ENCODE data around the gene LAPTM5. TPM values are rescaled to one million over a fixed set of nuclear protein-coding genes. Genes with fewer than 3 reads are reported as not detected.

Gene LAPTM5
- total RNA-seq, 1 experiment from 2014 or later: 1.5 TPM

DNA sequence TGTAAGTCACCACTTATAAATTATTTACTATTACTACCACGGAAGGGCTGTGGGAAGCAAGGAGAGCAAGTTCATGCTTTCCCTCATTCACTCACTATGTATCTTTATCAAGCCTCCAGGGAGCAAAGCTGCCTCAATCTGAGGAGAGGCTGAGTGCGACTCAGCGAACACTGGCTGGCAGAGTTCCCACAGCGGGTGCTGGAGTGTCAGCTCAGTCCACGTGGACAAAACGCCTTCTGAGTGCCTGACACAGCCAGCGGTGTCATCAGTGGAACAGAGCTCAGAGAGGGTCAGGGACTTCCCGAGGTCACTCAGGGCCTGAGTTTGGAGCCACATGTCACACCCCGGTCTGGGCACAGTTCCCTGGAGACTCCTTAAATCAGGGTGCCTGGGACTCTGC is 51.0 kb downstream of the LAPTM5 start:
- DNase-seq (ENCODE audit: low read depth, low spot score) (no peak), ATAC-seq (no peak)
- no TSS peak for BruUV-seq (replicated peaks)
- CTCF ChIA-PET: interaction anchor here (0.7 to 2.9 kb wide), 5 partner anchors 298 to 1824 kb away, joined by 3 to 35 read pairs (median 7); no protein-coding TSS in a partner anchor
- RAD21 ChIA-PET (ENCODE audit: low non-redundant PET in 1 of 2, low total read pairs in 2 of 2, uncharacterized antibody in 2 of 2, unreplicated experiment in 2 of 2): no interaction called here
- no peaks in the 10 kb centered on the region for H3K79me2 ChIP-seq (ENCODE audit: insufficient read depth, low read length)
- H3K9ac ChIP-seq (ENCODE audit: low read length): no peak overlapping the region
- H3K27ac ChIP-seq (ENCODE audit: low read depth, low read length): no peak overlapping the region
- no peak for TF ChIP-seq CEBPB (IDR thresholded peaks at IDR 0.05; ENCODE audit: low read depth)
- TF ChIP-seq, protein P1, sequence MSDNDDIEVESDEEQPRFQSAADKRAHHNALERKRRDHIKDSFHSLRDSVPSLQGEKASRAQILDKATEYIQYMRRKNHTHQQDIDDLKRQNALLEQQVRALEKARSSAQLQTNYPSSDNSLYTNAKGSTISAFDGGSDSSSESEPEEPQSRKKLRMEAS (IDR thresholded peaks at IDR 0.05): no peak; the same call in 1 of the 2 replicates
- H3K9me3 ChIP-seq (ENCODE audit: control insufficient read depth in 1 of 2, insufficient read depth in 1 of 2, low read depth in 1 of 2, low read length in 2 of 2): no peaks in the 10 kb centered on the region
- no peaks in the 10 kb centered on the region for H4K20me1 ChIP-seq (ENCODE audit: insufficient read depth)
- H3K4me1 ChIP-seq (ENCODE audit: control insufficient read depth in 1 of 2, insufficient read depth in 2 of 2, low read length in 2 of 2): peaks cover 0 to 13% of the 10 kb centered on the region in 2 experiments; a peak in 2 of 4 replicates
- H3K9me2 ChIP-seq (ENCODE audit: insufficient read depth): no peaks in the 10 kb centered on the region
- H3K4me3 ChIP-seq (replicated peaks in 1 of 2; ENCODE audit: low read depth in 1 of 2, low read length in 2 of 2): no peak overlapping the region
- no peaks in the 10 kb centered on the region for H3K36me3 ChIP-seq (ENCODE audit: control insufficient read depth in 1 of 2, insufficient read depth in 2 of 2, low read length in 2 of 2)
- H2AFZ ChIP-seq (ENCODE audit: low read depth, low read length, poor library complexity, severe bottlenecking): no peak overlapping the region
- POLR2A ChIA-PET: no interaction called here
- intact Hi-C loops (cut with micrococcal nuclease): loop anchor here (5.0 to 10.0 kb wide), 3 partner anchors 272 to 912 kb away; no protein-coding TSS in a partner anchor
- no peaks in the 10 kb centered on the region for H3K27me3 ChIP-seq (ENCODE audit: insufficient read depth, low read length)
- H3K4me2 ChIP-seq (ENCODE audit: low read length): no peak overlapping the region

DNA sequence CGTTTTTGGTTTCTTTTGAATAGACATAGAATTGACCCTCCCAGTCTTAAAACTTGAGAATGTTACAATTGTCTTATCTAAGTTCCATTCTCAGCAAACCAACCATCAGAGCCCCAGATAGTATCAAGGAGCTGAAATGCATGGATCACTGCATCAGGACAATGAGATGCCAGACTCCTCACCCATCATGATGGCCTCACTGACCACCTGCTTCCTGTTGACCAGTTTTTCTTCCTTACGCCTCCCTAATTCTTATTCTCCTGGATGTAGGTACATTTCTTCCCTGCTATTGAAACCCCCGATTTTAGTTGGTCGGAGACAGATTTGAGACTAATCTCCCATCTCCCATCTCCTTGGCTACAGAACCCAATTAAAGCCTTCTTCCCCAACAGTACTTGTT is 51.9 kb downstream of the LAPTM5 start:
- BruUV-seq (replicated peaks): no TSS peak
- POLR2A ChIA-PET: no interaction called here
- H3K4me2 ChIP-seq (ENCODE audit: low read length): no peak overlapping the region
- H3K4me1 ChIP-seq (ENCODE audit: control insufficient read depth in 1 of 2, insufficient read depth in 2 of 2, low read length in 2 of 2): peaks cover 3 to 21% of the 10 kb centered on the region in 2 experiments; a peak in 3 of 4 replicates
- H3K79me2 ChIP-seq (ENCODE audit: insufficient read depth, low read length): no peaks in the 10 kb centered on the region
- H3K27ac ChIP-seq (ENCODE audit: low read depth, low read length): no peak overlapping the region
- no peaks in the 10 kb centered on the region for H3K36me3 ChIP-seq (ENCODE audit: control insufficient read depth in 1 of 2, insufficient read depth in 2 of 2, low read length in 2 of 2)
- CTCF ChIA-PET: no interaction called here
- no peak for ATAC-seq
- RAD21 ChIA-PET (ENCODE audit: low non-redundant PET in 1 of 2, low total read pairs in 2 of 2, uncharacterized antibody in 2 of 2, unreplicated experiment in 2 of 2): no interaction called here
- no peaks in the 10 kb centered on the region for H3K9me2 ChIP-seq (ENCODE audit: insufficient read depth)
- DNase-seq (ENCODE audit: low read depth, low spot score): no peak
- no peak overlapping the region for H3K4me3 ChIP-seq (replicated peaks in 1 of 2; ENCODE audit: low read depth in 1 of 2, low read length in 2 of 2)
- TF ChIP-seq ZNF274 (IDR thresholded peaks at IDR 0.05; ENCODE audit: low read depth, low read length) (no peak), SIN3A (IDR thresholded peaks at IDR 0.05; ENCODE audit: low read depth) (no peak), JUND (IDR thresholded peaks at IDR 0.05) (no peak), ELF1 (IDR thresholded peaks at IDR 0.05; ENCODE audit: borderline replicate concordance, low read depth) (no peak), CBX3 (IDR thresholded peaks at IDR 0.05; ENCODE audit: low read depth) (no peak), POLR2AphosphoS5 (IDR thresholded peaks at IDR 0.05; ENCODE audit: low read depth, low read length) (no peak), EZH2 (IDR thresholded peaks at IDR 0.05) (no peak), EZH2phosphoT487 (IDR thresholded peaks at IDR 0.05; ENCODE audit: borderline replicate concordance) (no peak), FOSL1 (IDR thresholded peaks at IDR 0.05; ENCODE audit: low read depth) (no peak), POLR2A (IDR thresholded peaks at IDR 0.05; ENCODE audit: borderline replicate concordance, extremely low read depth, insufficient read depth, insufficient read length) (no peak), EGR1 (IDR thresholded peaks at IDR 0.05; ENCODE audit: low read depth) (no peak), YY1 (IDR thresholded peaks at IDR 0.05; ENCODE audit: extremely low read depth, insufficient replicate concordance, low read depth, low read length) (no peak), ZFX (IDR thresholded peaks at IDR 0.05) (no peak), CEBPB (IDR thresholded peaks at IDR 0.05; ENCODE audit: low read depth) (no peak), TCF7L2 (IDR thresholded peaks at IDR 0.05; ENCODE audit: borderline replicate concordance, extremely low read depth, insufficient read depth, insufficient read length) (no peak), RAD21 (IDR thresholded peaks at IDR 0.05; ENCODE audit: low read depth) (no peak)
- TF ChIP-seq, protein P2, sequence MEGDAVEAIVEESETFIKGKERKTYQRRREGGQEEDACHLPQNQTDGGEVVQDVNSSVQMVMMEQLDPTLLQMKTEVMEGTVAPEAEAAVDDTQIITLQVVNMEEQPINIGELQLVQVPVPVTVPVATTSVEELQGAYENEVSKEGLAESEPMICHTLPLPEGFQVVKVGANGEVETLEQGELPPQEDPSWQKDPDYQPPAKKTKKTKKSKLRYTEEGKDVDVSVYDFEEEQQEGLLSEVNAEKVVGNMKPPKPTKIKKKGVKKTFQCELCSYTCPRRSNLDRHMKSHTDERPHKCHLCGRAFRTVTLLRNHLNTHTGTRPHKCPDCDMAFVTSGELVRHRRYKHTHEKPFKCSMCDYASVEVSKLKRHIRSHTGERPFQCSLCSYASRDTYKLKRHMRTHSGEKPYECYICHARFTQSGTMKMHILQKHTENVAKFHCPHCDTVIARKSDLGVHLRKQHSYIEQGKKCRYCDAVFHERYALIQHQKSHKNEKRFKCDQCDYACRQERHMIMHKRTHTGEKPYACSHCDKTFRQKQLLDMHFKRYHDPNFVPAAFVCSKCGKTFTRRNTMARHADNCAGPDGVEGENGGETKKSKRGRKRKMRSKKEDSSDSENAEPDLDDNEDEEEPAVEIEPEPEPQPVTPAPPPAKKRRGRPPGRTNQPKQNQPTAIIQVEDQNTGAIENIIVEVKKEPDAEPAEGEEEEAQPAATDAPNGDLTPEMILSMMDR (IDR thresholded peaks at IDR 0.05 in 2 of 3, conservative IDR thresholded peaks at IDR 0.05 in 1 of 3; ENCODE audit: borderline replicate concordance in 1 of 3, insufficient read depth in 1 of 3, low read depth in 2 of 3, low read length in 2 of 3): no peak
- TF ChIP-seq, protein P3, sequence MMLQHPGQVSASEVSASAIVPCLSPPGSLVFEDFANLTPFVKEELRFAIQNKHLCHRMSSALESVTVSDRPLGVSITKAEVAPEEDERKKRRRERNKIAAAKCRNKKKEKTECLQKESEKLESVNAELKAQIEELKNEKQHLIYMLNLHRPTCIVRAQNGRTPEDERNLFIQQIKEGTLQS (IDR thresholded peaks at IDR 0.05): no peak
- TF ChIP-seq, protein P1 (IDR thresholded peaks at IDR 0.05): no peak
- no peak overlapping the region for H3K9ac ChIP-seq (ENCODE audit: low read length)
- intact Hi-C loops (cut with micrococcal nuclease): loop anchor here (5.0 to 10.0 kb wide), 3 partner anchors 271 to 911 kb away; no protein-coding TSS in a partner anchor
- H3K9me3 ChIP-seq (ENCODE audit: control insufficient read depth in 1 of 2, insufficient read depth in 1 of 2, low read depth in 1 of 2, low read length in 2 of 2): no peaks in the 10 kb centered on the region
- no peaks in the 10 kb centered on the region for H4K20me1 ChIP-seq (ENCODE audit: insufficient read depth)
- H3K27me3 ChIP-seq (ENCODE audit: insufficient read depth, low read length): no peaks in the 10 kb centered on the region
- H2AFZ ChIP-seq (ENCODE audit: low read depth, low read length, poor library complexity, severe bottlenecking): no peak overlapping the region

All from HCT116 (cell line).